ENCODE measurements around the gene TAS1R2. TPM values are rescaled to one million over a fixed set of nuclear protein-coding genes. Genes with fewer than 3 reads are reported as not detected.
"Not testable (repeated sequence)": the region's sequence is repeated elsewhere in the genome, so short reads cannot be mapped to it uniquely, and the experiment has no call there.

Gene TAS1R2
- total RNA-seq, 3 donors from 2014 or later, result not detected

DNA sequence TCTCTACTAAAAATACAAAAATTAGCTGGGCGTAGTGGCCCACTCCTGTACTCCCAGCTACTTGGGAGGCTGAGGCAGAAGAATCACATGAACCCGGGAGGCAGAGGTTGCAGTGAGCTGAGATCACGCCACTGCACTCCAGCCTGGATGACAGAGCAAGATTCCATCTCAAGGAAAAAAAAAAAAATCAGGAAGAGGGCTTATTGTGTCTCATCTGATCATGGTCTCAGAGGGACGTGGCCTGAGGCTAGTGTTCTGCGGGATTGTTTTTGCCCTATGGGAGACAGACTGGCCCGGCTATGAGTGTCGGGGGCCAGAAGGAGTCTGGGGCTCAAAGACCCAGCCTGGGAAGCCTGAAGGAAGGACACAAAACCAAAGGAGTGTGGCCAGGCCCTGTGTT, 32.4 kb upstream of the TAS1R2 start:
- H3K27me3 Mint-ChIP-seq (ENCODE audit: low read depth); H3K4me3 Mint-ChIP-seq; ATAC-seq; H3K36me3 Mint-ChIP-seq (ENCODE audit: insufficient read depth); H3K4me1 Mint-ChIP-seq (ENCODE audit: low read depth); DNase-seq; H3K9me3 Mint-ChIP-seq: not testable (repeated sequence)

DNA sequence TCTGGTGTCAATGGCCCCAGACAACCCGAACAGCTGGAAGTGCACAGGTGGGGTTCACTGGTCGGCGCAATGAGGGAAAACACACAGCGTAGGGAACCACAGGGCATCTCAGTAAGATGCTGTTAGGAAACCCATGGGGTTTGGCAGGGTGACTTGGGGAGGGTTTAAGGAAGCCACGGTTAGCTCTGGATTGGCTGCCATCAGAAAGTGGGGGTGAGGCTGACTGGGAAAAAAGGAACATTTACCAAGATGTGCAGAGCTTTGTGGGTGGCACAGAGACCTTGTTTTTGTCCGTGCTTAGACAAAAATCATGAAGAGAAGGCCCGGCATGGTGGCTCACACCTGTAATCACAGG, 31.9 kb upstream of the TAS1R2 start:
- H3K4me3 Mint-ChIP-seq, result no peak overlapping the region
- no peak for DNase-seq

GRCh38 chr1:18890706-18891425, 31.4 kb upstream of the TAS1R2 start:
- no peak overlapping the region for H3K4me3 Mint-ChIP-seq
- H3K36me3 Mint-ChIP-seq (ENCODE audit: insufficient read depth), result no peaks in the 10 kb centered on the region
- H3K4me1 Mint-ChIP-seq (ENCODE audit: low read depth), result no peaks in the 10 kb centered on the region
- no peaks in the 10 kb centered on the region for H3K27me3 Mint-ChIP-seq (ENCODE audit: low read depth)
- ATAC-seq (no peak), DNase-seq (no peak)
- no peaks in the 10 kb centered on the region for H3K9me3 Mint-ChIP-seq

More for the DNA sequence above, 31.9 kb upstream of the TAS1R2 start:
- Mint-ChIP-seq H3K9me3 (no peaks in the 10 kb centered on the region), H3K4me1 (ENCODE audit: low read depth) (no peaks in the 10 kb centered on the region), H3K36me3 (ENCODE audit: insufficient read depth) (no peaks in the 10 kb centered on the region), H3K27me3 (ENCODE audit: low read depth) (no peaks in the 10 kb centered on the region)
- ATAC-seq, result no peak

GRCh38 chr1:18886003-18886335, 26.5 kb upstream of the TAS1R2 start:
- no peaks in the 10 kb centered on the region for H3K9me3 Mint-ChIP-seq
- no peaks in the 10 kb centered on the region for H3K36me3 Mint-ChIP-seq (ENCODE audit: insufficient read depth)
- H3K4me1 Mint-ChIP-seq (ENCODE audit: low read depth), result no peaks in the 10 kb centered on the region
- no peaks in the 10 kb centered on the region for H3K27me3 Mint-ChIP-seq (ENCODE audit: low read depth)
- no peak overlapping the region for H3K4me3 Mint-ChIP-seq
- DNase-seq, result no peak
- ATAC-seq, result no peak

- Mint-ChIP-seq H3K27me3 (ENCODE audit: low read depth) (no peaks in the 10 kb centered on the region), H3K4me1 (ENCODE audit: low read depth) (no peaks in the 10 kb centered on the region), H3K9me3 (no peaks in the 10 kb centered on the region), H3K36me3 (ENCODE audit: insufficient read depth) (no peaks in the 10 kb centered on the region), H3K4me3 (no peak overlapping the region)
- DNase-seq (no peak), ATAC-seq (no peak)
Measured at GRCh38 chr1:18885311-18886002, 26.0 kb upstream of the TAS1R2 start.

DNA sequence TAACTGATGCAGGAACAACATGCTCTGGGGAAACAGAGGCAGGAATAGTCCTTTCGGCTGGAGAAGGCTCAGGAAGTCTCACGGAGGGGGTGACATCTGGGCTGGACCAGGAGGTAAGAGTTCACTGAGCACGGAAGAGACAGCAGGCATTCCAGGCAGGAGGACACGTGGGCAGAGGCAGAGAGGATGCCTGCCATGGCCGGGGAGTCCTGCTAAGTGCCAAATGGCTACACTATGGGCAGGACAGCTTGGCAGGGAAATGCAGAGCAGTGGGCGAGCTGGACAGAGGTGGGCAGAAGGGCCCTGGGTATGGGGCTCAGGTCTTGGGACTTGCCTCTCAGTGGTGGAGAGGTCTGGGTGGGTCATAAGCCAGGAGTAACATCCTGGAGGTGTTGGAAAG, 25.3 kb upstream of the TAS1R2 start:
- no peak overlapping the region for H3K4me3 Mint-ChIP-seq
- ATAC-seq (no peak), DNase-seq (no peak)
- H3K36me3 Mint-ChIP-seq (ENCODE audit: insufficient read depth), result no peaks in the 10 kb centered on the region
- no peaks in the 10 kb centered on the region for H3K4me1 Mint-ChIP-seq (ENCODE audit: low read depth)
- H3K9me3 Mint-ChIP-seq, result no peaks in the 10 kb centered on the region
- H3K27me3 Mint-ChIP-seq (ENCODE audit: low read depth), result no peaks in the 10 kb centered on the region

DNA sequence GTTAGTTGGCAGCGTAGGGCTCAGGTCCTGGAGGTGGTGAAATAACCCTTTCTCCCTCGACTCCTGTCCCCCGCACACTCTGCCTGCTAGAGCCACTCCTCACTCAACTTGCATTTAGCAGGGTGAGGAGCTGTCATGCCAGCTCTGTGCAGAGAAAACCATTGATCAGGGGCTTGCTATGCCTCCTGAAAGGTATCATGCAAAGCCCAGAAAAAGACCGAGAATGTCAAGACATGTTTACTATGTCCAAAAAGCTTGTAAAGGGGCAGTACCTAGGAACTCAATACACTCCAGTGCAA, 24.9 kb upstream of the TAS1R2 start:
- Mint-ChIP-seq H3K4me1 (ENCODE audit: low read depth) (no peaks in the 10 kb centered on the region), H3K9me3 (no peaks in the 10 kb centered on the region), H3K27me3 (ENCODE audit: low read depth) (no peaks in the 10 kb centered on the region), H3K36me3 (ENCODE audit: insufficient read depth) (no peaks in the 10 kb centered on the region), H3K4me3 (no peak overlapping the region)
- DNase-seq (no peak), ATAC-seq (no peak)

GRCh38 chr1:18883636-18884418, 24.4 kb upstream of the TAS1R2 start:
- no peaks in the 10 kb centered on the region for H3K9me3 Mint-ChIP-seq
- no peaks in the 10 kb centered on the region for H3K36me3 Mint-ChIP-seq (ENCODE audit: insufficient read depth)
- H3K4me1 Mint-ChIP-seq (ENCODE audit: low read depth), result no peaks in the 10 kb centered on the region
- H3K4me3 Mint-ChIP-seq, result no peak overlapping the region
- H3K27me3 Mint-ChIP-seq (ENCODE audit: low read depth), result no peaks in the 10 kb centered on the region
- DNase-seq (peak; percentile 71), ATAC-seq (peak; percentile 70 to 82)

DNA sequence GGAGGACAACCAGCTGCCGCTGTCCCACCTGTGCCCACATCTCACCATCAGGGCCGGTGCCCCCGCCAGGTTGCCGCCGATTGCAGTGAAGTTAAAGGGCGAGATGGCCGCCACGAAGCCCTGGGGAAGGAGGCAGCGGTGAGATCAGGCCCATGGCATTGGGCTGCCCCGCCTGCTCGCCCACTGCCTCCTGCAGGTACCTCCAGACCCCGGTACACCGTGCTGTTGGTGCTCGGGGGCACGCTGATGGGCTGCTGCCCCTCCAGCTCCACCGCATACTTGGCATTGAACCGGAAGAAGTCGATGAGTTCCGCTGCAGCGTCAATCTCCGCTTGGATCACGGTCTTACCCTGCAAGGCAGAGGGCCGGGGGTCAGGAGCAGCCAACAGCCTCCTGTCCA, 23.6 kb upstream of the TAS1R2 start:
- Mint-ChIP-seq H3K4me1 (ENCODE audit: low read depth) (no peaks in the 10 kb centered on the region), H3K36me3 (ENCODE audit: insufficient read depth) (no peaks in the 10 kb centered on the region), H3K27me3 (ENCODE audit: low read depth) (no peaks in the 10 kb centered on the region), H3K4me3 (no peak overlapping the region), H3K9me3 (no peaks in the 10 kb centered on the region)
- ATAC-seq, result no peak
- no peak for DNase-seq

DNA sequence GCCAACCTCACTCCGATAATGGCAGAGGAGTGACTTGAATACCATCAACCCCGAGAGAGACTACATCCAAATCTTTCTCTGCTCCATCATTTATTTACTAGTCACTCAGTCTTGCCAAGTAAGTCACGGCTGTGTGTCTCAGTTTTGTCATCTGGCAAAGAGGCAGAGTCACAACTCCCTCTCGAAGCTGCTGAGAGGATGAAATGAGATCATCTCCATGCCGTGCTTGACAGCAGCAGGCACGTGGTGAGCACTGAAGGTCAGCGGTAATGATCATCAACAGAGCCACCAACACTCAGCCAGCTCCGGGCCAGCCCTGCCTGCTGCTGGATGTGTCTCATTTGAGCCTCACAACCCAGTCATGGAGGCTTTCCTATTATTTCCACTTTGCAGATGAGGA, 23.0 kb upstream of the TAS1R2 start:
- no peak overlapping the region for H3K4me3 Mint-ChIP-seq
- DNase-seq (no peak), ATAC-seq (no peak)
- H3K36me3 Mint-ChIP-seq (ENCODE audit: insufficient read depth), result no peaks in the 10 kb centered on the region
- no peaks in the 10 kb centered on the region for H3K4me1 Mint-ChIP-seq (ENCODE audit: low read depth)
- H3K9me3 Mint-ChIP-seq, result no peaks in the 10 kb centered on the region
- H3K27me3 Mint-ChIP-seq (ENCODE audit: low read depth), result no peaks in the 10 kb centered on the region

- no peaks in the 10 kb centered on the region for H3K36me3 Mint-ChIP-seq (ENCODE audit: insufficient read depth)
Measured at GRCh38 chr1:18881642-18882431, 22.4 kb upstream of the TAS1R2 start.

GRCh38 chr1:18881164-18881563, 21.7 kb upstream of the TAS1R2 start:
- ATAC-seq, result no peak

More at GRCh38 chr1:18881642-18882431, 22.4 kb upstream of the TAS1R2 start:
- Mint-ChIP-seq H3K9me3 (no peaks in the 10 kb centered on the region), H3K4me3 (no peak overlapping the region), H3K4me1 (ENCODE audit: low read depth) (no peaks in the 10 kb centered on the region), H3K27me3 (ENCODE audit: low read depth) (no peaks in the 10 kb centered on the region)
- ATAC-seq, result no peak
- DNase-seq, result no peak

GRCh38 chr1:18880585-18880984, 21.1 kb upstream of the TAS1R2 start:
- H3K27me3 Mint-ChIP-seq (ENCODE audit: low read depth), result no peaks in the 10 kb centered on the region
- no peaks in the 10 kb centered on the region for H3K36me3 Mint-ChIP-seq (ENCODE audit: insufficient read depth)
- H3K4me1 Mint-ChIP-seq (ENCODE audit: low read depth), result no peaks in the 10 kb centered on the region

More at GRCh38 chr1:18881164-18881563, 21.7 kb upstream of the TAS1R2 start:
- Mint-ChIP-seq H3K4me1 (ENCODE audit: low read depth) (no peaks in the 10 kb centered on the region), H3K36me3 (ENCODE audit: insufficient read depth) (no peaks in the 10 kb centered on the region), H3K9me3 (no peaks in the 10 kb centered on the region), H3K27me3 (ENCODE audit: low read depth) (no peaks in the 10 kb centered on the region), H3K4me3 (no peak overlapping the region)
- no peak for DNase-seq

DNA sequence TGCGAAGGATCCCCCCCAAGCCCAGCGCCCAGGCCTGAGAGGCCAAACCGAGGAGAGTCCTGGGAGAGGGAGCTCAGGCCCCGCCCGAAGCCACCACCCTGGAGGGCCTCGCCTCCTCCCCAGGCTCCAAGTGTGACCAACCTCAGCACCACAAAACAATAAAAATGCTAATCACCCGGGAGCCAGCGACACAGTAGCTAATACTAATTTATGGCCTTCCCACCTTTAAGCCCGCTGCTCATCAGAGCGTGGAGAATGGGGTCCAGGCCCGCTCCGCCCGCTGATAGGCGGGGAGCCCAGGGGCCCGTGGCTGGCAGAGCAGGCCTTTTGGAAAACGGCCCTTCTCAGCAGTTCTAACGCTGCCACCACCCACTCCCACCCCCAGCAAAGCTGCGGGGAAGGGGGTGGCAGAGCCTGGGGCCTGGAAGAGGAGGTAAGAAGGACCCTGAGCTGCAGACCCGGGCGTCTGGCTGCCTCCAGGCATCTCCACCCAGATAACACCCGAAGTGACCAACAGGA, 20.4 kb upstream of the TAS1R2 start:
- H3K36me3 Mint-ChIP-seq (ENCODE audit: insufficient read depth), result no peaks in the 10 kb centered on the region
- ATAC-seq (no peak), DNase-seq (no peak)
- H3K27me3 Mint-ChIP-seq (ENCODE audit: low read depth), result no peaks in the 10 kb centered on the region
- no peak overlapping the region for H3K4me3 Mint-ChIP-seq
- H3K4me1 Mint-ChIP-seq (ENCODE audit: low read depth), result no peaks in the 10 kb centered on the region
- no peaks in the 10 kb centered on the region for H3K9me3 Mint-ChIP-seq

More at GRCh38 chr1:18880585-18880984, 21.1 kb upstream of the TAS1R2 start:
- Mint-ChIP-seq H3K9me3 (no peaks in the 10 kb centered on the region), H3K4me3 (no peak overlapping the region)
- DNase-seq (no peak), ATAC-seq (no peak)

All from activated T-cell treated with anti-CD3 and anti-CD28 coated beads, Interleukin-2, amount 50 U/mL, for 4 hours (primary cell).